Omental fat pad (tissue), 4 donors: ENCODE data around the gene DIP2C. TPM values are rescaled to one million over a fixed set of nuclear protein-coding genes. Genes with fewer than 3 reads are reported as not detected.

Experiments used
- ATAC-seq: fragments of 150-250 bp; one replicate; pipeline ENCODE4 v1.9.1; 2016; ENCODE audit warnings: mild to moderate bottlenecking, moderate library complexity; ENCODE audit not compliant: low FRiP score
- DNase-seq: peaks from one replicate; pipeline ENCODE4 v3.0.0-alpha.2; 2019; ENCODE audit warnings: low spot score
- total RNA-seq, 4 donors: library from RNA; depleted of rRNA; stranded (reverse); fragments of >200 nt; gene quantifications; one replicate each; pipeline ENCODE4 v1.1.0, GENCODE V29; 2016
- TF ChIP-seq, protein P1 (sequence below), 3 donors: fragments of 450-650 bp; IDR thresholded peaks; one replicate each; pipeline ENCODE4 v1.5.1; 2016 to 2017; ENCODE audit warnings: antibody characterized with exemption in 3 of 3, mild to moderate bottlenecking in 3 of 3, moderate library complexity in 2 of 3

The DIP2C gene
- total RNA-seq, 4 donors from 2014 or later, result 19.7 to 56.5 (median 31.1) TPM

DNA sequence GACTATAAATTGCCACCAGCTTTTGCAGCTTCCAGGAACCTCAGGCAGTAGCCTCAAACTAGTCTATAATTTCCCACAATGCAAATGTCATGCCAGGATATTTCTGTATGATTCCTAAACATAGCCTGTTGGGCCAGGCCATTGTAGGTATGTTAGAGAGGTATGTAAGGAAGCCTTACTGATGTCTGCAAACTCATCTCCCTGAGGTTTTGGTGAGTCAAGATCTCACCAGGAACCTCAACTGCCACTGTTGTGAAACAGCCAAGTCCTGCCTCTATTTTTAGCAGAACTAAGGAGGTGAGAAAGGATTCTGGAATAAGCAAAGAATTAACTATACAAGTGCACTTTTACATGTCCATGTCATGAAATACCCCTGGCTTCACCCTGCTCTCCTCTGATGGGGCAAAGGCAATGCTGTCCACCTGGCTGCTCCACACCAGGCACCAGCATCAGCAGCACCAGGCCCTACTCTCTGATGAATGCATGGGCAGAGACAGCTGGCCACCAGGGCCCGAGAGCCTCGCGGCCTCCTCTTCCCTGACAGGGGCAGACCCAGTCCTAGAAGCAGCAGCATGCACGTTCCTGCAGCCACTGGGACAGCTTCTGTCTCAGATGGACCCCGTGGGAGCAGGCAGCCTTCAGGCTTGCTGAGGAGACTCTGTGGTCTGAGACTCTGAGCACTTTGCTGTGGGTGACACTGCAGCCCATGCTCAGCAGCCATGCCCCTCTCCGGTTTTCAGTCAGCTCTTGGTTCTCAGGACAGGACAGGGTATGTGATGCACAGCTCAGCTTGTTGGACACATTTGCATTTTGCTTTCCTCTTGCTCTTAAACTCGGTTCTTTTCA, 407.0 kb downstream of the DIP2C start:
- DNase-seq, result no peak
- ATAC-seq, result no peak
- TF ChIP-seq, protein P1, sequence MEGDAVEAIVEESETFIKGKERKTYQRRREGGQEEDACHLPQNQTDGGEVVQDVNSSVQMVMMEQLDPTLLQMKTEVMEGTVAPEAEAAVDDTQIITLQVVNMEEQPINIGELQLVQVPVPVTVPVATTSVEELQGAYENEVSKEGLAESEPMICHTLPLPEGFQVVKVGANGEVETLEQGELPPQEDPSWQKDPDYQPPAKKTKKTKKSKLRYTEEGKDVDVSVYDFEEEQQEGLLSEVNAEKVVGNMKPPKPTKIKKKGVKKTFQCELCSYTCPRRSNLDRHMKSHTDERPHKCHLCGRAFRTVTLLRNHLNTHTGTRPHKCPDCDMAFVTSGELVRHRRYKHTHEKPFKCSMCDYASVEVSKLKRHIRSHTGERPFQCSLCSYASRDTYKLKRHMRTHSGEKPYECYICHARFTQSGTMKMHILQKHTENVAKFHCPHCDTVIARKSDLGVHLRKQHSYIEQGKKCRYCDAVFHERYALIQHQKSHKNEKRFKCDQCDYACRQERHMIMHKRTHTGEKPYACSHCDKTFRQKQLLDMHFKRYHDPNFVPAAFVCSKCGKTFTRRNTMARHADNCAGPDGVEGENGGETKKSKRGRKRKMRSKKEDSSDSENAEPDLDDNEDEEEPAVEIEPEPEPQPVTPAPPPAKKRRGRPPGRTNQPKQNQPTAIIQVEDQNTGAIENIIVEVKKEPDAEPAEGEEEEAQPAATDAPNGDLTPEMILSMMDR (IDR thresholded peaks at IDR 0.05), result no peak

DNA sequence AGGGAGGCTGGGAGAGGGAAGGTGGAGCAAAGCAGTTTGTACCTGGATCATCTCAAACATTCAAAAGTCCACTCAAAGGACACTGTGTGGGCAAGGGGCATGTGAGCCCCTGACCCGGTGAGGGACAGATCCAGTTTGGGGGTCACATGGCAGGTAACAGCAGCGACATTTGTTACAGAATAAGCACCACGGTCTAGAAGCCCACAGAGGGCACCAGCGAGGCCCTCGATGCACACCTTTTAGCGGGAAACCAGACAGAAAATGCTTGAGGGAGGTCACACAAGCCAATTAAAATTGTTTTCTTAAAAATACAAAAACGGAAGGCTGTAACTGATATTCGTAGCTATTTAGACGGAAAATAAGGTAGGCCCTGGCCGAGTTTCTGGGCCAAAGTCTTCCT, 409.8 kb downstream of the DIP2C start:
- TF ChIP-seq, protein P1 (IDR thresholded peaks at IDR 0.05), result no peak
- DNase-seq (no peak), ATAC-seq (no peak)

DNA sequence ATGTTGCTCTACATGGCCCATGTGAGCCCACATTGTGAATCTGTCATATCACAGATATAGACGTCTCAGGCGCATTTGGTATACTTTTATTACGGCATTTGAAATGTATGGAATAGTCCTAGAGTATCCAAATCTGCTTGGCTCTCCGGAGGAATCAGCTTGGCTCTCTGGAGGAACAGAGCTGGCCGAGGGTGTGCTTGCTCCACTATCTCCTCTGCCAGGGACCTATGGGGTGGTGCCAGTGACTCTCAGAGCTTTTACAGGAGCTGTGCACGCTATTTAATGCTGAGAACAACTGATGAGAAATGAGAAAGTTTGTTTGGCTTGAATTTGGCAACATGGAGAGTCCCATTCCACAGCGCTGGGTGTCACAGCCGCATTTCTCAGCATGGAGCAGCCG, 410.2 kb downstream of the DIP2C start:
- ATAC-seq, result no peak
- TF ChIP-seq, protein P1 (IDR thresholded peaks at IDR 0.05), result no peak

DNA sequence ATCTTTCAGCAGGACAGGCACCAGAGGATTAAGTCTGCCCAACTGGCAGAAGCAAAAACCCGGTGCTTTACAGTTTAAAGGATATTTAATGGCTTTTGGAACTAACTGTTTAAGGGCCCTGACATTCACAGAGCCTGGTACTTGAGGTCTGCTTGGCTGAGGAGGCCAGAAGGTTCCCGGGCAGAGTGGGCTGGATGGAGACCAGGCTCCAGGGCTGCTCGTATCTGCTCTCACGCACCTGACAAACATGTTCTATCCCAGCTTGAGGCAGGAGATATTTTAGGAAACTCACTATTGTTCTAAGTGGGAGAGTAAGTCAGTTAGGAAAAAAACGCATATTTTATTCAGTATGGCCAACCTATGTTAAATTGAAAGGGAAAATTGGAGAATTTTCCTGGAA, 410.8 kb downstream of the DIP2C start:
- DNase-seq, result no peak
- no peak for ATAC-seq
- TF ChIP-seq, protein P1 (IDR thresholded peaks at IDR 0.05), result no peak

More for the DNA sequence above, 410.2 kb downstream of the DIP2C start:
- DNase-seq, result no peak

DNA sequence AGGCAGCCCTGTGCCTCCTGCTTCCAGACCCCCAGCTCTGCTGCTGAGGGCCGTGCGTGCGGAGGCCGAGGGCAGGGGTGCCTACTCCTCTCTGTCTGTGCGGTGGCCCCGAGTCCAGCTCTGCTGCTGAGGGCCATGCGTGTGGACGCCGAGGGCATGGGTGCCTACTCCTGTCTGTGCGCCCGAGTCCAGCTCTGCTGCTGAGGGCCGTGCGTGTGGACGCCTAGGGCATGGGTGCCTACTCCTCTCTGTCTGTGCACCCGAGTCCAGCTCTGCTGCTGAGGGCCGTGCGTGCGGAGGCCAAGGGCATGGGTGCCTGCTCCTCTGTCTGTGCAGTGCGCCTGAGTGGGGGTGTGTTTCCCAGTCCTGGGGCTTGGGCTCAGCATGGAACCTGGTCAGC, 411.5 kb downstream of the DIP2C start:
- no peak for DNase-seq
- ATAC-seq, result no peak
- TF ChIP-seq, protein P1 (IDR thresholded peaks at IDR 0.05), result no peak

DNA sequence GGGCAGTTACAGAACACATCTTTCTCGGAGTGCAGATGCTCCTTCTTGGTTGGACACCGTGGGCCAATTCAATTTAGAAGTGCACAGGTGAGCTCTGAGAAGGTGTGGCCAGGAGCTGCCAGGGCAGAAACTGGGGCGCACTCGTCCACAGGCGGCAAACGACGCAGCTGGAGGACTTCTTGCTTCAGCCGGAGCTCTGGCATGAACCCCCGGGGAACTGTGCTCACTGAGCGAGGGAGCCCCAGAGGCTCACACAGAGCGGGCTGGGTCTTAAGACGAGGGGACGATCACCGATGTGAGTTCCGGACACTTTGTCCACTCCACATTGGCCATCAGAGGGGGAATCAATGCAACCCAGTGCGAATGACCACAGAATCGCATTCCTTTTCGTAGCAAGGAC, 413.8 kb downstream of the DIP2C start:
- no peak for DNase-seq
- ATAC-seq, result no peak
- TF ChIP-seq, protein P1 (IDR thresholded peaks at IDR 0.05), result no peak

DNA sequence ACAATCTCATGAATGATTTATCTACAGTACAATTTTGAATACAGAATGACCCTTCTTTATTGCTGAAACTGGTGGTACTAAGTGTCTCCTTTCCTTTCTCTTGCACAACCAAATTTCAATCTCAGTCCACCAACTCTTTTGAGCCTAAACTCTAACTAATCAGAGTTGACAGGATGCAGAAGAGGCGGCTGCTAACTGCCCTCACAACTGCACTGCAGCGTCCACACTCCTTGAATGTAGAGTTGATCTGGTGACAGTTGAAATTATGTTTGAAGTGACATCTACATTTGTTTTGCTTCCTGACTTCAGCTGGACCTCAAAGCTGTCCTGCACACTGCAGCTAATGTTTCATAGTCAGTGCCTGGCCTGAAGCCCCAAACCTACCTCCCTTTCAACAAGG, 414.6 kb downstream of the DIP2C start:
- DNase-seq (no peak), ATAC-seq (no peak)
- TF ChIP-seq, protein P1 (IDR thresholded peaks at IDR 0.05), result no peak
